Mucosa of descending colon (tissue), 3 donors: ENCODE results near the gene PTF1A. TPM values are rescaled to one million over a fixed set of nuclear protein-coding genes. Genes with fewer than 3 reads are reported as not detected.

Experiments
- ATAC-seq: fragments of 200-7000 bp; cut with Tn5 transposase; one replicate; pipeline ENCODE4 v1.9.1; 2020; ENCODE audit warnings: mild to moderate bottlenecking, moderate library complexity
- DNase-seq, 3 donors: peaks; one replicate each; pipeline ENCODE4 v3.0.0-alpha.2; 2020
- H3K36me3 ChIP-seq: fragments of 200-600 bp; one replicate; pipeline ENCODE4 v1.8.0; 2021; ENCODE audit warnings: low read depth, mild to moderate bottlenecking
- H3K4me1 ChIP-seq: fragments of 200-600 bp; one replicate; pipeline ENCODE4 v1.8.0; 2021; ENCODE audit warnings: low read depth, mild to moderate bottlenecking
- H3K4me3 ChIP-seq: fragments of 200-600 bp; one replicate; pipeline ENCODE4 v1.8.0; 2021; ENCODE audit warnings: mild to moderate bottlenecking
- H3K9me3 ChIP-seq: fragments of 200-600 bp; one replicate; pipeline ENCODE4 v1.8.0; 2021; ENCODE audit warnings: mild to moderate bottlenecking
- CTCF ChIP-seq: fragments of 200-600 bp; IDR thresholded peaks from one replicate; pipeline ENCODE4 v1.8.0; 2022; ENCODE audit warnings: antibody characterized with exemption, mild to moderate bottlenecking
- intact Hi-C, 2 donors: fragments of 100-400 bp; cut with DNase I in 1 of 2; cut with micrococcal nuclease in 1 of 2; formaldehyde crosslinking; loops; one replicate each; pipeline versions ENCODE4 v1.11.0 to v1.11.1; 2022; cut with DNase I, micrococcal nuclease
- total RNA-seq, 3 donors: library from RNA; stranded (reverse); fragmentation: NEBNext Ultra II Directional in 2 of 3; extraction: Animal tissue kit (Norgen Biotek cat#: 25700) in 2 of 3; gene quantifications; one replicate each; pipeline versions ENCODE4 v1.2.1 to v1.2.4, GENCODE V29; 2021 to 2023
- donor health status: DM: no; HTN: no; CAD: no; lungs with moderate emphysema.
- donor health status: DM: no; HTN: no; CAD: no.
- donor health status: DM: no; HTN: yes; CAD: no.

PTF1A gene
- total RNA-seq, 3 donors from 2014 or later: not detected

GRCh38 chr10:23150610-23151009, 41.5 kb upstream of the PTF1A start:
- intact Hi-C loops: no loop called here
- Histone ChIP-seq H3K4me3 (no peak overlapping the region), H3K4me1 (no peaks in the 10 kb centered on the region), H3K9me3 (no peaks in the 10 kb centered on the region), H3K36me3 (no peaks in the 10 kb centered on the region)
- no peak for TF ChIP-seq CTCF
- no peak for ATAC-seq
- no peak for DNase-seq

GRCh38 chr10:23151071-23151470, 41.0 kb upstream of the PTF1A start:
- DNase-seq: no peak
- no peaks in the 10 kb centered on the region for H3K36me3 ChIP-seq
- H3K9me3 ChIP-seq: no peaks in the 10 kb centered on the region
- H3K4me3 ChIP-seq: no peak overlapping the region
- no peak for ATAC-seq
- intact Hi-C loops: no loop called here
- H3K4me1 ChIP-seq: no peaks in the 10 kb centered on the region
- no peak for TF ChIP-seq CTCF

DNA sequence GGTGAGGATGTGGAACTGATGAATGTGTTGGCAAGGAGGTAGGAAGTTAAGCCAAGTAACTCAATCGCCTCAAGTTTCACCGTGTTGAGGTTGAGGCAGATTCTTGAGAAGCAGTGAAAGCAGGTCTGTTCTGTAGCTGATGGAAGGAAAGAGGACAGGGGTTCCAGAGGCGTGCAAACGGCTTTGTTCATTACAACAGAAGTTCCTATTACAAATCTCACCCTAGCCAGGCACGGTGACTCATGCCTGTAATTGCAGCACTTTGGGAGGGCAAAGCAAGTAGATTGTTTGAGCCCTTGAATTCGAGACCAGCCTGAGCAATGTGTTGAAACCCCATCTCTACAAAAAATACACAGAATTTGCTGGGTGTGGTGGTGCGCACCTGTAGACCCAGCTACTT, 36.9 kb upstream of the PTF1A start:
- Histone ChIP-seq H3K4me1 (peaks cover 2% of the 10 kb centered on the region), H3K36me3 (no peaks in the 10 kb centered on the region), H3K4me3 (no peak overlapping the region), H3K9me3 (no peaks in the 10 kb centered on the region)
- intact Hi-C loops: no loop called here
- ATAC-seq (no peak), DNase-seq (no peak)
- TF ChIP-seq CTCF: no peak

- no peak for TF ChIP-seq CTCF
- no peaks in the 10 kb centered on the region for H3K36me3 ChIP-seq
- no peak for DNase-seq
- no peaks in the 10 kb centered on the region for H3K9me3 ChIP-seq
- H3K4me3 ChIP-seq: no peak overlapping the region
- intact Hi-C loops: no loop called here
- peaks cover 2% of the 10 kb centered on the region for H3K4me1 ChIP-seq
- no peak for ATAC-seq
Measured at GRCh38 chr10:23156447-23157150, 35.5 kb upstream of the PTF1A start.

DNA sequence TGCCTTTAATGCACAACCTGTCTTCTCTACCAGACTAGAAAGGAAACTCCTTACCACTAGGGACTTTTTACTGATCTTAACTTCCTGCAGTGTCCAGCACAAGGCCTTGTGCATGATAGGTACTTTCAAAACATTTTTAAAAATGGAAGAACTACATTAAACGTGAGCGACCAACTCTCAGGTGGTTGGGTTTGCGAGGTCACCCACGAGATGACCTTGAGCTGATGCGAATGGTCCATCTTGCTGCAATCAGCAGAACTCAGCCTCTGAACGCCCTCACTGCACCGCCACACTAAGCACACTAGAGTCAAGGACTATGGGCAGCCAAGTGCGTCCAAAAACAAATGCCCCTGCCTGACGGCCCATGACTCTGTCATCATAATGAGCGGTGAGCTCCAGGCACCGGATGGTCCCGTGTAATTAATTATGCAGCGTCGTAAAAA, 34.9 kb upstream of the PTF1A start:
- H3K9me3 ChIP-seq: no peaks in the 10 kb centered on the region
- no peak for DNase-seq
- H3K4me1 ChIP-seq: peaks cover 2% of the 10 kb centered on the region
- ATAC-seq: no peak
- intact Hi-C loops: no loop called here
- no peaks in the 10 kb centered on the region for H3K36me3 ChIP-seq
- H3K4me3 ChIP-seq: no peak overlapping the region
- no peak for TF ChIP-seq CTCF
